Stimulated activated CD4-positive, alpha-beta T cell treated with anti-CD3 and anti-CD28 coated beads, TNF-alpha, amount 100 ng/mL, for 48 hours (primary cell): Measurements from ENCODE around the gene ANKRD13A.
A peak's percentile ranks its signal among the peaks of the same experiment; 100 is the strongest.

Experiments
- DNase-seq, 3 donors: peaks; one replicate each; pipeline ENCODE4 v3.0.0-alpha.2; 2020; ENCODE audit warnings: low read depth in 3 of 3

ANKRD13A gene

DNA sequence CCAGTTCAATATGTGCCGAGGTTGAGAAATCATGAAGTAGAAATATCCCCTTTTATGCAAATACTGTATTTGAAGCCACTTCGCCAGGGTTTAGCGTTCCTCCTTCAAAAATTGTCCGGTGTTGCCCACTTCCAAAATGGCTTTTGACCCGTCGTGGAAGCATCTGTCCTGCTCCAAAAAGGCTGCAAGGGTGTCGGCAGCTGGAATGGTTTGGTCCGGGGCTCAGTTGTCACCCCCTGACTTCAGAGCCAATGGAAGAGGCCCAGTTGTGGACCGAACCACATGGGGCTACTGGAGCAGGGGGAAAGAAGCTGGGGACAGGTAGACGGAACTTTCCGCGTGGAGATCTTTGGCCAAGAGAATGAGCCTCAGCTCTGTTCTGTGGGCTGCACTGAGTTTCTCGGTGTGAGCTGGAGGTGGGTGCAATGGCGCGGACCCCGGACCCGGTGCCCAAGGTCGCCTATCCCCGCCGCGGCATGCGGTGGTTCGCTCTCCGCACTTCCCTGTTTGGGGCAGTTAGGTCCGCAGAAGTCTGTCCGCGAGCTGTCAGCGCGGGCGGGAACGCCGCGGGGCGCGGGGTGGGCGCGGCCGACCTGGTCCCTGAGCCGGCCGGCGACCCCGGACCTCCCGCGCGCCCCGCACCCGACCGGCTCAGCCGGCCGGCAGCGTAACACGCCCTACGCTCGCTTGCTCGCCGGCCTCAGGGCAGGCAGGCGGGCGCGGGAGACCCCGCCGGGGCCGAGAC lies at the start of gene ANKRD13A:
ANKRD13A (plus strand) TSS at position 527 of the 745 bp plus-strand sequence. CDS start 259 bp downstream, outside the sequence.
- DNase-seq, result peak; percentile 72 to 84 (median 72)

DNA sequence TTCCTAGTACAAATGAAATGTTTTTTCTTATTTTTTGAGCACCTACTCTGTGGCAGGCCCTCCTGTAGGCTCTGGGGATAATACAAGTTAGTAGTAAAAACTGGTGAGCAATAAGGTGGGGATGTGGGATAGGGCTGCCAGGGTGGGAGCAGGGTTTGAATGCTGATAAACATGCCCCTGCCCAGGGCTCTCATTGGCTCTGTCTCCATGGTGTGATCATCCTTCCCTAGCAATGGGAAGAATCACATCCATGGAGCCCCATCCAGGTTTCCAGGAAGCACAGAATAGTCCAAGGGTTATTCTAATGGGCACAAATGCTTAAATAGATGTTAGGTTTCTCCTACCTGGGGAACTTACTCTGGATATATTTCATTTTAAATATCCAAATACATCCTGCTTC lies 48.6 kb upstream of the ANKRD13A start:
- no peak for DNase-seq

GRCh38 chr12:109951136-109951535 lies 48.1 kb upstream of the ANKRD13A start:
- no peak for DNase-seq

GRCh38 chr12:109951751-109952150 lies 47.5 kb upstream of the ANKRD13A start:
- no peak for DNase-seq

GRCh38 chr12:109952160-109952858 lies 46.9 kb upstream of the ANKRD13A start:
- no peak for DNase-seq

- no peak for DNase-seq
These were observed 46.4 kb upstream of the ANKRD13A start for GRCh38 chr12:109952873-109953272.

DNA sequence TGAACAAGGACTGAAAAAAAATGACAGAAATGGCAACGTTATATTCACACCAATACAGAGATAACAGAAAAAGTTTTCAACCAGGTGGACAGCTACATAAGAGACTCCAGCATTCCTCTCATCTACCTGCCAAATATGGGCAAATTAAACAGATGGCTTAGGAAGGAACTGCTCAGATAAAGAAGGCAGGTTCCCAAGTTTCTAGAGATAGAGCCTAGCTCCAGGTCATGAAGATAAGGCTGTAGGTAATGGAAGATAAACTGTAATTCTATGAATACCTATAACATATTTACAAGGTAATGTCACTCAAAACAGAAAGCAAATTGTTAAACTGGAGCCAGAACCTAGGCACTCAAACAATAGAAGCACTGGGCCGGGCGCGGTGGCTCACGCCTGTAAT lies 45.6 kb upstream of the ANKRD13A start:
- DNase-seq, result no peak

GRCh38 chr12:109958374-109958773 lies 40.9 kb upstream of the ANKRD13A start:
- no peak for DNase-seq

- DNase-seq, result no peak
These were observed 39.7 kb upstream of the ANKRD13A start for GRCh38 chr12:109959411-109960093.

- no peak for DNase-seq
These were observed 38.0 kb upstream of the ANKRD13A start for GRCh38 chr12:109961201-109961600.

DNA sequence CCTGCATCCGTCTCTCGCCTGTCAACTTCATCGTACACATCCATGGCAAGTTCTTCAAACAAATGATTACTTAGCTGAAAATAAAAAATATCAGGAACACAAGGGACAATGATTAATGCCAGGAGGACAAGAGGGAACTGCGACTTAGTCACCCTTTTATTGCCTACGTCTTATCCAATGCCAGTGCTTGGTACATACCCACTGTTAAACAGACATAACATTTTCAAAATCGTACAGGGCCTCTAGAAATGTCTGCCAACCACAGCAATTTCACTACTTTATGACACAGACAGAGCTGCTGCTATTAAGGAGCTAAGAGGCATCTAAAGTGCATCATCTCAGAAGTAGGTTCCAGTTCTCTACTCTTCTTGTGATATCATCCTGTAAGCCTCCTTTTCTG lies 37.6 kb upstream of the ANKRD13A start:
- DNase-seq, result no peak

GRCh38 chr12:109962398-109962797 lies 36.8 kb upstream of the ANKRD13A start:
- DNase-seq, result no peak

DNA sequence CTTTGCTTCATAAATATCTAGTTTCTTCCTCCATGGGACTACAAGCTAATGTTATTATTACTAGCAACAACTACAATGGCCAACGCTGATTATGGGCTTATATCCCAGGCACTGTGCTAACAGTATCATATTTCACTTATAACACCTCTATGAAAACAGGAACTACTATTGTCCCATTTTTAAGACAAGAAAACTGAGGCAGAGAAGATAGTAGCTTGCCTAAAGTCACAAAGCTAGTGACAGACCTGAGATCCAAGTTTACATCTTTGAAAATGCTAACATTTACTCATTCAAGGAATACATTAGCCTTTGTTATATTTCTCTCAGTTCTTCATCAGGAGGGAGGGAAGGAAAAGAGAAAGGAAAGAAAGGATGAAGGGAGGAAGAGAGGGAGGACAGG lies 35.9 kb upstream of the ANKRD13A start:
- DNase-seq, result no peak

GRCh38 chr12:109963743-109964429 lies 35.3 kb upstream of the ANKRD13A start:
- DNase-seq, result no peak

- no peak for DNase-seq
These were observed 32.7 kb upstream of the ANKRD13A start for GRCh38 chr12:109966546-109966945.

DNA sequence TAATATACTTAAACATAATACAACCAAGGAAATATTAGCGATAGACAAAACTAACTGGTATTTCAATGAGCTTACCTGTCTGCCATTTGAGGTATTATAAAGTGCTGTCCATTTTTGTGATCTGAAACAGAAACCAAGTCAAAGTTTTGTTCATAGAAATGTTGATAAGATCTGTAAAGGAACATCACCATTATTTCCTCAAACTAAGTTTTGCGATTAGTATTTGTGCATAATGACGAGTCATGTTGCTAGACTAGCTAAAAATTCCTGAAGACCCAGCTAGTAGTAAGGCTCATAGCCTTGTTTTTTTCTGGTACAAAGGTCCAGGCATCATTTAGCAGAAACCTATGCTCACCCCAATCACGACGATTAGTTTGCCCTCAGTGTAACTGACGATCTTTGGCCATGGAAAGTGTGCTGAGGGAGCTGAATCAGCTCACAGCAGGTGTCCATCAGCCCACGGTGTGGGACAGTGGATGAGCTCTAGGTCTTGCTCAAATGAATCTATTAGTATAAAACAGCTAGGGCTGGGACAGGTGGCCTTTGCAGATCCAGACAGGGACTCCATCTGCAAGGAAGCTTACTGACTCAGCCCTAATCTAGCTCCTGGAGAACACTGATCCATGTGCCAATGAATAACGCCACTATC lies 31.7 kb upstream of the ANKRD13A start:
- DNase-seq, result no peak

DNA sequence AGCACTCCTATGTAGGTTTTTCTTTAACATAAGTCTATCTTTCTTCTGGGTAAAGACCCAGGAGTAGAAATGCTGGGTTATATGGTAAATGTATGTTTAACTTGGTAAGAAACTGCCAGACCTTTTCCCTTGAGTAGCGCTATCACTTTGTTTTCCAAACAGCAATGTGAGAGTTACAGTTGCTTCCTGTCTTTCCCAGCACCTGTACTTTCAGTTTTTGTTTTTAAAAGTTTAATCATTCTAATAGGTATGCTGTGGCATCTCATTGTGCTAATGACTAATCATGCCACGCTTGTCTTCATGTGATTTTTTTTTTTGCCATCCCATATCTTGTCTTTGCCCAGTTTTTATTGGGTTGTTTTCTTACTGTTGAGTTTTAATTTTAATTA lies 31.2 kb upstream of the ANKRD13A start:
- no peak for DNase-seq

DNA sequence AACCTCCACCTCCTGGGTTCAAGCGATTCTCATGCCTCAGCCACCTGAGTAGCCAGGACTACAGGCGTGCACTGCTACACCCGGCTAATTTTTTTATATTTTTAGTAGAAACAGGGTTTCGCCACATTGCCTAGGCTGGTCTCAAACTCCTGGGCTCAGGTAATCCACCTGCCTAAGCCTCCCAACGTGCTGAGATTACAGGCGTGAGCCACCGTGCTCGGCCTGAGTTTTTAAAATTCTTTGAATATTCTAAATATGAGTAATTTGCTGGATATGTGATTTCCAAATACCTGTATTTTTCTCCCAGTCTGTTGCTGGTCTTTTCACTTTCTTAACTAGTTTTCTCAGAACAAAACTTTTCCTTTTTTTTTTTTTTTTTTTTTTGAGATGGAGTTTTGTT lies 30.4 kb upstream of the ANKRD13A start:
- no peak for DNase-seq

GRCh38 chr12:109972821-109973220 lies 26.4 kb upstream of the ANKRD13A start:
- DNase-seq, result no peak

DNA sequence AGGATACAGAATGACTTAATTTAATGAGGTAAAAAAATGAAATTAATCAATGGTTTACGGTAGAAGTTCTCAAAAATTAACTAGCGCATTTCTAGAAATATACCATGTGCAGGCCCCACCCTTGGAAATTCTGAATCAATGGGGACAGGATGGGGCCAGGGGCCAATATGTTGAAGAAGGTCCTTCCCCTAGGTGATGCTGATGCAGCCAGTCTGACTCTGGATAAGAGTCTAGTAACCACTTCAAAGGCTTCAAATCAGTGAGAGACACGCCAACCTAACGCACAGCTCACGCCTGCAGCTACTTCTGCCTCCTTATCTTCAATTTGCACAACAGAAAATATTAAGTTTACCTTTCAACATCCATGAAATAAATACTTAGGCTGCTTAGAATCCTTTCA lies 17.9 kb upstream of the ANKRD13A start:
- peak in 2 of 3 donors; percentile 48 to 61 for DNase-seq

- DNase-seq, result no peak
These were observed 17.0 kb upstream of the ANKRD13A start for GRCh38 chr12:109982210-109982609.
